Cardiac septum (tissue), 1 donor: ENCODE measurements around the gene TXNDC8. TPM values are rescaled to one million over a fixed set of nuclear protein-coding genes. Genes with fewer than 3 reads are reported as not detected.

Source experiments
- total RNA-seq: library from RNA; stranded (reverse); fragmentation: NEBNext Ultra II Directional; extraction: Animal tissue kit (Norgen Biotek cat#: 25700); gene quantifications from one replicate; pipeline ENCODE4 v1.2.1, GENCODE V29; 2021
- donor health status: DM: no; HTN: no; CAD: no.

Gene TXNDC8
- total RNA-seq, 1 donor from 2014 or later = not detected

Other genes starting within 250 kb of the TXNDC8 start
- gene C9orf152, start 129.7 kb downstream of the TXNDC8 start, total RNA-seq = not detected
- 60.0 TPM for gene TXN, start 81.4 kb downstream of the TXNDC8 start, total RNA-seq
- gene SVEP1, start 241.9 kb upstream of the TXNDC8 start, total RNA-seq = 6.7 TPM